ENCODE measurements around the gene ZNF771. TPM values are rescaled to one million over a fixed set of nuclear protein-coding genes. Genes with fewer than 3 reads are reported as not detected.
"Not testable (repeated sequence)": the region's sequence is repeated elsewhere in the genome, so short reads cannot be mapped to it uniquely, and the experiment has no call there.

The ZNF771 gene
- total RNA-seq, 2 experiments from 2014 or later: 4.2 to 5.2 TPM

DNA sequence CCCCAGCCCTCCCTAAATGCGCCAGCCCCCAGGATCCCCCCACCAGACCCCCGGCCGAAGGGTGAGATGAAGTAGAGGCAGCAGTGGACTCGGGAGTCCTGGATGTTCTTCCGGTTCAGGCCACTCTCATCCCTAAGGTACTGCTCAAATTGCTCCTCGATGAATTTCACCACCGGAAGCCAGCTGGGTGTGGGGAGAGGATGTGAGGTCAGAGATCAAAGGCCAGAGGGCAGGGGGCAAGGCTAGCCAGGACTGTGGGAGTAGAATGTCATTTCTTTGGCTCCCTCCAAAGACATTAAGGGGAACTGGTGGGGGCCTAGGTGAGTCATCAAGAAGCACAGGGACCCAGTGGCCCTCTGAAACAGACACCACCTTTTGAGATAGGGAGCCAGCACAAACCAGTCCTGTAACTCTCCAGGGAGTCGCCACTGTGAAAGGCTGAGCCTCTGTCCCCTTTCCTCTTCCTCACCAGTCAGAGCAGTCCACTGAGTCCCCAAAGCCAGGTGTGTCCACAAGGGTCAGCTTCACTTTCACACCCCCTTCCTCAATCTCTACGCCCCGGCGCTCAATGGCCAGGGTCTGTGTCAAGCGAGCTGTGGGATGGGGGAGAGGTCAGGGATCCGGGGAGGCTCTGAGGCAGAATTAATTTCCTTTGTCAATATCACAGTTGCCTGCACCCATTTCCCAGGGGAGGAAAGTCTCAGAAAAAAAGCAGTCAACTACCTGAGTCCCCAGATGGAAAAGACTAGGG, 25.9 kb upstream of the ZNF771 start:
- peak; percentile 39 for DNase-seq
- peak overlapping the region; percentile 96 for H3K27ac Mint-ChIP-seq
- H3K4me3 Mint-ChIP-seq: peak overlapping the region; percentile 92
- H3K36me3 Mint-ChIP-seq: peaks cover 42% of the 10 kb centered on the region
- H3K27me3 Mint-ChIP-seq: peaks cover 3% of the 10 kb centered on the region
- no peaks in the 10 kb centered on the region for H3K9me3 Mint-ChIP-seq
- peaks cover 45% of the 10 kb centered on the region for H3K4me1 Mint-ChIP-seq

DNA sequence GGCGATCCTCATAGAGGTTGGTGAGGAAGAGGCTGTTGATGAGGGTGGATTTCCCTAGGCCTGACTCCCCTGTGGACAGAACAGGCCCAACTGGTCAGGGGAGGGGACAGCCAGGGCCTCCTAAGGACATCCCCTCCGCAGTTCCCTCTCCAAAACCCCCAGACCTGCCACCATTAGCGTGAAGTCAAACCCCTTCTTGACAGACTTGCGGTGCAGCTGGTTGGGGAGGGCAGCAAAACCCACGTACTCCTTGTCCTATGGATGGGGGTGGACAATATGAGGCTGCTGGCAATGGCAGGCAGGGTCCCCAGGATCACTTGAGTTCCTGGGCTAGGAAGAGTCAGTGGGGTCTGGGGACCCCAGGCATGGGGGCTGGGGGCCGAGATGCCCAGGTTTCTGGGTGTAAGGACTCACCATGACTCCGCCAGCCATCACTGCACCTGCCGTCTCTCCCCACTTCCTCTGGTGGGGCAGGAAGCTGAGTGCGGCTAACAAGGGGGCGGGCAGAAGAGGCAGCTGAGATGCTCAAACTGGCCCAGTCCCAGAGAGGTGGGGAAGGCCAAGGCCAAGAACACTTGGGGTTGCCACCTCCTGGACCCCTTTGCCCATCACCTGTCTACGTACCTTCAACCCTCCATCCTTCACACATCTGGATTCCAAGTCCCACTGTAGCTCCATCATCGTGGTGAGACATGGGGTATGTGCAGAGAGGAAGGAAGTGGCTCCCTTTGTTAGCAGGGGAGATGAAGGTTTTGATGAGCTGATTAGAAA, 25.1 kb upstream of the ZNF771 start, which contains the start of gene SEPTIN1:
Gene SEPTIN1, minus strand, starts transcription at position 451 of the 771 bp plus-strand sequence. Its CDS starts 19 bp downstream, at position 432.
- Mint-ChIP-seq H3K36me3 (peaks cover 39% of the 10 kb centered on the region), H3K4me3 (peak within 1 kb of the TSS; percentile 92), H3K27ac (peak within 1 kb of the TSS; percentile 96), H3K4me1 (peaks cover 41% of the 10 kb centered on the region), H3K9me3 (no peaks in the 10 kb centered on the region), H3K27me3 (peaks cover 3% of the 10 kb centered on the region)
- DNase-seq: peak; percentile 79

DNA sequence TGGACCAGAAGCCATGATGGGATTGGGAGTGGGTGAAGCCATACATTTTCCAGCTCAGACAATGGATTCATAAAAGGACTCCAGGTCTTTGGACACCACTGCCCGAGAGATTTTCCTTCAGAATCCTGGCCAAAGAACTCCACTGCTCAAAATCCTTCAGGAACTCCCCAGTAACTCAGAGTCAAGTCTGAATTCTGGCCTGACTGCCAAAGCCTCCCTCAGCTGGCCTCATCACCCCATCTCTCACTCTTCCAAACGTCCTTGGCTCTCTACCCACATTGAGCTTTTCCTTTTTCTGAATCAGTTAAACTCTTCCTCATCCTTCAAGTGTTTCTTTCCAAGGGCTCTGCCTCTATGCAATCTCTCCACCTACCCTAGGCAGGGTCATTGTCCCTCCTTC, 23.9 kb upstream of the ZNF771 start:
- peak overlapping the region; percentile 96 for H3K27ac Mint-ChIP-seq
- DNase-seq: no peak
- H3K9me3 Mint-ChIP-seq: no peaks in the 10 kb centered on the region
- H3K4me1 Mint-ChIP-seq: peaks cover 32% of the 10 kb centered on the region
- H3K27me3 Mint-ChIP-seq: no peaks in the 10 kb centered on the region
- H3K36me3 Mint-ChIP-seq: peaks cover 35% of the 10 kb centered on the region
- H3K4me3 Mint-ChIP-seq: peak overlapping the region; percentile 92

DNA sequence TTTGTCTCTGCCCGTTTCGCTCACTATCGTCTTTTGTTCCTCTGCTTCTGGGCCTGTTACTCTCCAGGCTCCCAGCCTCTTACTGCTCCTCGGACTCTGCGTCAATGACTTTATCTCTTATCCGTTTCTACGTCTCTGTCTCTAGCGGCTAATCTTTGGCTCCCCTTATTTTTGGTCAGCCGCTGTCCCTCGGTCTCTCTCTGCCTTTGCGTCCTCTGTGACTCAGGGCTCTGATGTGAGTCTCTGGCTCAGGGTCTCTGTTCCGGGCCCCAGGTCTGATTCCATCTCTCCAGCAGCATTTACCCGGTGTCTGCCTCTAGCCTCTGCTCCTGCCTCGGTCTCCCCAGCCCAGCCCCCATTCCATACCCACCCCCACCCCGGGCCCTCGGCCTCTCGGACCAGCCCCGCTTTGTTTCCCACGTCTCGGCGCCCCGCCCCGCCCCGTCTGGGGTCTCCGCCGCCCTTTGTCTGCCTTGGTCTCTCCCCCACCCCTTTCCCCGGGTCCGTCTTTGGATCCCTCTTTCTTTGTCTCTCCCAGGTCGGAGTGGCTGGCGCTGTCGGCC, 12.7 kb upstream of the ZNF771 start:
- peaks cover 33% of the 10 kb centered on the region for H3K4me1 Mint-ChIP-seq

DNA sequence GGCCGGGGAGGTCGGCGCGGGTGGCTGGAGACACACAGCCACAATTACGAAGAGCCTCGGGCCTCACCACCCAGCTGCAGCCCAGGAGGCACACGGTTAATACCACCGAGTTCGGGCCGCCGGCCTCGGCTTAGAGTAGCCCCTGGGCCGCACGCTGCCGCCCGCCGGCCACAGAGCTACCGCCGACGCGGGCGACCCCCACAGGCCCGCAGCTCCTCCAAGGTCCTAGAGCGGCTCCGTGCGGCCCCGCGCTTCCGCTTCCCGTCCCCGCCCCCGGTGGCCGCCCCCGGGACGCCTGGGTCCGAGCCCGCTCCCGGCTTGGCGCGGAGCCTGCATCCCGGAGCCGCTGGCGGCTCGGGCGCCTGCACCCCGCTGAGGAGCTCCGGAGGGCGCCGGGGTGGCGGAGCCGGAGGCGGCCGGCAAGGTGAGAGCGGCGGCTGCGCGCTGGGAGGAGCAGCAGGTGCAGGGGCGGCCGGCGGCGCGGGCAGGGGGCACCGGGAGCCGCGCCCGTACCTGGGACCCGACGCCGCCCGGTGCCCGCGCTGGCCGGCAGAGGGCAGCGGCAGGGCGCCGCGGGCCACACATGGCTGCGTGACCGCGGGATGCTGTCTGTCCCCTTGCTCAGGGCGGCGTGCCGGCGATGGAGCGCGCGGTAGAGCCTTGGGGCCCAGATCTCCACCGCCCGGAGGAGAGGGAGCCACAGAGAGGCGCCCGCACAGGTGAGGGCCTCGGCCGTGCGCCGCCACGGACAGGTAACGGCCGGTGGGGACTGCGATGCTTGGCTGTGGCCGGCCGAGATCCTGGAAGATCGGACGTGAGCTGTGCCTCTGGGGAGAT, 12.0 kb upstream of the ZNF771 start, which contains the start of gene ZNF48:
Gene ZNF48, plus strand, starts transcription at position 266 of the 837 bp plus-strand sequence. Its CDS starts 375 bp downstream, at position 641.
- Mint-ChIP-seq H3K9me3 (no peaks in the 10 kb centered on the region), H3K36me3 (peaks cover 10% of the 10 kb centered on the region), H3K4me3 (peak within 1 kb of the TSS; percentile 94), H3K4me1 (peaks cover 37% of the 10 kb centered on the region), H3K27me3 (no peaks in the 10 kb centered on the region), H3K27ac (peak within 1 kb of the TSS; percentile 88)
- DNase-seq: peak; percentile 70

More for the DNA sequence above, 12.7 kb upstream of the ZNF771 start:
- Mint-ChIP-seq H3K36me3 (peaks cover 10% of the 10 kb centered on the region), H3K4me3 (peak overlapping the region; percentile 94), H3K9me3 (no peaks in the 10 kb centered on the region), H3K27ac (peak overlapping the region; percentile 88), H3K27me3 (no peaks in the 10 kb centered on the region)
- no peak for DNase-seq

DNA sequence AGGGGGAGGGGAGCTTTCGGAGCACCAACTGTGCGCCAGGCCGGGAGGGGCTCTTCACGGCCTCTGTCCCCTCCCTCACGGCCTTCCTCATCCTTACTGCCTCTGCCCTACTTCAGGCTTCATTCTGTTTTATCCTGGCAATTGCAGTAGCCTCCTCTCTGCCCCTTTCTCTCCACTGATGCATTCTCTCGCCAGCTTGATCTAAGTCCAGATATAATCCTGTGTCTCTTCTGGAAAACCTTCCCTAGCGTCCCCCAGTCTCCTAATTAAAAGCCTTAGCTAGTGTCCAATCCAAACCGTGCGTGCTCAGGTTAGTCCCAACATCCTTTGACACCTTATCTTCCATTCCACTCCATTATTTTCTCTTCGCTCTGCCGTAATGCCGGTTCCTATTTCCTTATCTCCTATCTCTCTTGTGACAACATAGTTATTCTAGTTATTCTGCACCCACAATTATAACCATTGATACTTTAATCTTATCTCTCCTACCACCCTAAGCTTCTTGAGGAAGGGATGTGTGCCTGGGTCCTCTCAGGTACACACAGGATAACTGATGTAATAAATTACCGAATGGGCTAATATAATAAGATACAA, 11.3 kb upstream of the ZNF771 start:
- Mint-ChIP-seq H3K27me3 (no peaks in the 10 kb centered on the region), H3K4me1 (peaks cover 41% of the 10 kb centered on the region), H3K27ac (peak overlapping the region; percentile 80), H3K9me3 (no peaks in the 10 kb centered on the region), H3K4me3 (peak overlapping the region; percentile 90), H3K36me3 (peaks cover 10% of the 10 kb centered on the region)
- no peak for DNase-seq

DNA sequence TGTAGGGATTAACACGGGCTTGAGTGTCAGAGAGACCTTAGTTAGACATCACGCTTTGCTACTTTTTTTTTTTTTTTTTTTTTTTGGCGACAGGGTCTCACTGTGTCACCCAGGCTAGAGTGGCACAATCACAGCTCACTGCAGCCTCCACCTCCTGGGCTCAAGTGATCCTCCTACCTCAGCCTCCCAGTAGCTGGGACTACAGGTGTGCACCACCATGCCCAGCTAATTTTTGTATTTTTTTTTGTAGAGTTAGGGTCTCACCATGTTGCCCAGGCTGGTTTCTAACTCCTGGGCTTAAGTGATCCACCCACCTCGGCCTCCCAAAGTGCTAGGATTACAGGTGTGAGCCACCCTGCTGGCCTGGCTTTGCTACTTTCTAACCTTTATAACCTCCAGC, 10.8 kb upstream of the ZNF771 start:
- H3K27me3 Mint-ChIP-seq, H3K9me3 Mint-ChIP-seq, DNase-seq, H3K27ac Mint-ChIP-seq: not testable (repeated sequence)
- Mint-ChIP-seq H3K4me3 (peak overlapping the region; percentile 90), H3K36me3 (peaks cover 10% of the 10 kb centered on the region), H3K4me1 (peaks cover 44% of the 10 kb centered on the region)

DNA sequence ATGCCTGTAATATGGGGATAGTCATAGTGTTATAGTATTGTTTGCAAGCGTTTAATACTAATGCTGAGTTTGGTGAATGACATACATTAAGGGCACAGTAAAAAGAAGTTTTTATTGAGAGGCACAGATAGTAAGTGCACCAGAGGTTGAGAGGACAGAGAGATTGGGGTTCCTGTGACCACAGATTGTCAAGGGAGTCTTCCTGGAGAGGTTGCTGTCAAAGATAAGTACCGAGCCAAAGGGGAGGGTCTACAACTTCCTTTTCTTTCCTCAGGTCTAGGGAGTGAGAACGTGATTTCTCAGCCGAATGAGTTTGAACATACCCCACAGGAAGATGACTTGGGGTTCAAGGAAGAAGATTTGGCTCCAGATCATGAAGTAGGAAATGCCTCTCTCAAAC, 10.3 kb upstream of the ZNF771 start:
- Mint-ChIP-seq H3K36me3 (peaks cover 10% of the 10 kb centered on the region), H3K27me3 (no peaks in the 10 kb centered on the region), H3K27ac (no peak overlapping the region), H3K4me3 (peak overlapping the region; percentile 90), H3K9me3 (no peaks in the 10 kb centered on the region), H3K4me1 (peaks cover 46% of the 10 kb centered on the region)
- DNase-seq: no peak

DNA sequence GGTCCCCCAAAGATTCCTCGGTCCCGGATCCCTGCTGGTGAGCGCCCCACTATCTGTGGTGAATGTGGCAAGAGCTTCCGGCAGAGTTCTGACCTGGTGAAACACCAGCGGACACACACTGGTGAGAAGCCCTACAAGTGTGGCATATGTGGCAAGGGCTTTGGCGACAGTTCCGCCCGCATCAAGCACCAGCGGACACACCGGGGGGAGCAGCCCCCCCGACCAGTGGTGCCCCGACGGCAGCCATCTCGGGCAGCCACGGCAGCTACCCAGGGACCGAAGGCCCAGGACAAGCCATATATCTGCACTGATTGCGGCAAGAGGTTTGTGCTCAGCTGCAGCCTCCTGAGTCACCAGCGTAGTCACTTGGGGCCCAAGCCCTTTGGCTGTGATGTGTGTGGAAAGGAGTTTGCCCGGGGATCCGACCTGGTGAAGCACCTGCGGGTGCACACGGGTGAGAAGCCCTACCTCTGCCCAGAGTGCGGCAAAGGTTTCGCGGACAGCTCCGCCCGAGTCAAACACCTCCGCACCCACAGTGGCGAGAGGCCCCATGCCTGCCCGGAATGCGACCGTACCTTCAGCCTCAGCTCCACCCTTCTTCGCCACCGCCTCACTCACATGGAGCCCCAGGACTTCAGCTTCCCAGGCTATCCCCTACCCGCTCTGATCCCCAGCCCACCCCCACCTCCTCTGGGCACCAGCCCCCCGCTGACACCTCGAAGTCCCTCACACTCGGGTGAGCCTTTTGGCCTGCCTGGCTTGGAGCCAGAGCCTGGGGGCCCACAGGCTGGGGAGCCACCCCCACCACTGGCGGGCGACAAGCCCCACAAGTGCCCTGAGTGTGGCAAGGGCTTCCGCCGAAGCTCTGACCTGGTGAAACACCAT, 9.4 kb upstream of the ZNF771 start:
- peaks cover 46% of the 10 kb centered on the region for H3K4me1 Mint-ChIP-seq
- no peak overlapping the region for H3K4me3 Mint-ChIP-seq

DNA sequence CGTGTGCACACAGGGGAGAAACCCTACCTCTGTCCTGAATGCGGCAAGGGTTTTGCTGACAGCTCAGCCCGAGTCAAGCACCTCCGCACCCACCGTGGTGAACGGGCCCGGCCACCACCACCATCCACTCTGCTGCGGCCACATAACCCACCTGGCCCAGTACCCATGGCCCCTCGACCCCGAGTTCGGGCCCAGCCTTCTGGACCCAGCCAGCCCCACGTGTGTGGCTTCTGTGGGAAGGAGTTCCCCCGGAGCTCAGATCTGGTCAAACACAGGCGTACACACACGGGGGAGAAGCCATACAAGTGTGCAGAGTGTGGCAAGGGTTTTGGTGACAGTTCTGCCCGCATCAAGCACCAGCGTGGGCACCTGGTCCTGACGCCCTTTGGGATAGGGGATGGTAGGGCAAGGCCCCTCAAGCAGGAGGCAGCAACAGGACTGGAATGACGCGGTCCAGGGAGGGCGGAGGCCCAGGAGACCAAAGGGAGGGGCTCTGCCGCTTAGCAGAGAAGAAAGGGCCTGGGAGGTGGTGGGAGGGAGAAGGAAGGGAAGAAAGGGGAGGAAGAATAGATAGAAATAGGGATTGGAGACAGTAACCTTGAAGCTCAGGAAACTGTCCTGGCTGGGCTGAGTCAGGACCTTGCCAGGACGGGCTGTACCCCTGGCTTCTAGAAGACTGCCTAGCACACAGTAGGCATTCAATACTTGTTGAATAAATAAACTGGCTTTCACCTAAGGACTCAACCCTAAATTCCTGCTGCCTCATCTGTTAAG, 8.6 kb upstream of the ZNF771 start:
- H3K4me3 Mint-ChIP-seq: peak overlapping the region; percentile 24
- no peak overlapping the region for H3K27ac Mint-ChIP-seq
- peaks cover 10% of the 10 kb centered on the region for H3K36me3 Mint-ChIP-seq

More for the DNA sequence above, 9.4 kb upstream of the ZNF771 start:
- no peak for DNase-seq
- peaks cover 10% of the 10 kb centered on the region for H3K36me3 Mint-ChIP-seq
- no peak overlapping the region for H3K27ac Mint-ChIP-seq
- no peaks in the 10 kb centered on the region for H3K9me3 Mint-ChIP-seq
- no peaks in the 10 kb centered on the region for H3K27me3 Mint-ChIP-seq

DNA sequence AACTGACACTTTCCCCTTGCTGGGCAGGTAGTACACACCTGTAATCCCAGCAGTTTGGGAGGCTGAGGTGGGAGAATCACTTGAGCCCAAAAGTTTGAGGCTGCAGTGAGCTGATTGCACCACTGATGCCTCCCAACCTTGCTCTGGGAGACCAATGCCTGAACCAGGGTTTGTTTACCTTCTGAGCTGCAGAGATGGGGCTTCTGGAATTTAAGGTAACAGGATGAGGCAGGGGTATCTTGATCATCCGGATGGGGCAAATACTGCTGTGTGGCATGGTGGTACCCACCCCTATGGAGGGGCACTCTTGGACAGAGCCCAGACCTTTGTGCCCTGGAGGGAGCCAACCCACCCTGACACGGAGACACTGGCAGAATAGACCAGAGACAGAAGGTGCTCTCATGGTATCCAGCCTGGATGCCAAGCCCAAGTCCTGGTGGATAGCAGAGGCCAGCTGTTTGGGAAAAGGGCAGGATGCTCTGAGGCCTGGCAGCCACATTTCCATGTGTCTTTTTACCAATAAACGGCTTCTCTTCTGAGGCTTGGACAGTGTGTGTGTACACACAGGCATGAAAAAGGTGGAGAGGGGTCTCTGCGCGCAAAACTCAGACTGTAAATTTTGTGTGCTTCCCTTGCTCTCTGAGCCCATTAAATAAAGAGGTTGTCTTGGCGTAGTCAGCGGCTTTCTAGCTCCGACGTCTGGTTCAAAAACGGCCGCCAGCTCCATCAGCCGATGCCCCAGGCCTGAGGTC, 7.8 kb upstream of the ZNF771 start:
- DNase-seq: no peak
- H3K4me1 Mint-ChIP-seq: peaks cover 40% of the 10 kb centered on the region
- H3K27me3 Mint-ChIP-seq: no peaks in the 10 kb centered on the region
- H3K36me3 Mint-ChIP-seq: peaks cover 9% of the 10 kb centered on the region
- H3K27ac Mint-ChIP-seq: peak overlapping the region; percentile 90
- no peaks in the 10 kb centered on the region for H3K9me3 Mint-ChIP-seq
- H3K4me3 Mint-ChIP-seq: peak overlapping the region; percentile 85

More for the DNA sequence above, 8.6 kb upstream of the ZNF771 start:
- DNase-seq: no peak
- Mint-ChIP-seq H3K27me3 (no peaks in the 10 kb centered on the region), H3K4me1 (peaks cover 46% of the 10 kb centered on the region), H3K9me3 (no peaks in the 10 kb centered on the region)

DNA sequence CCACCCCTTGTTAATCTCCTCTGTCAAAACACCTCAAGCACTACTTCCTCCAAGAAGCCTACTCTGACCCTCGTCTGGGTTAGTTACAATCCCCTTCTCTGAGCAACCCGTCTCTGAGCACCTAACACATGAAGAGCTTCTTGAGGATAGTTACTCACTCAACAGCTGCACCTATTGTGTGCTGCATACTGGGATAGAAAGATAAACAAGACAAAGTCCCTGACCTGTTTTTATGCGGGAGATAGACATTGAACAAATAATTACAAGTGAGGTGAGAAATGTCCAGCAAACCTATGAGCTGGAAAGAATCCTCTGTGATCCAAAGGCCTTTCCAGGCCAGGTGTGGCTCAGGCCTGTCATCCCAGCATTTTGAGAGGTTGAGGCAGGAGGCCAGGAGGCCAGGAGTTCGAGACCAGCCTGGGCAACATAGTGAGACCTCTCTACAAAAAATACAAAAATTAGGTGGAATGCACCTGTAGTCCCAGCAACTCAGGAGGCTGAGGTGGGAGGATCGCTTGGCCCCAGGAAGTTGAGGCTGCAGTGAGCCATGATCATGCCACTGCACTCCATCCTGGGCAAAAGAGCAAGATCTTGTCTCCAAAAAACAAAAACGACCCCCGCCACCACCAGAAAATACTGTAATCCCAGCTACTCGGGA, 5.5 kb upstream of the ZNF771 start:
- DNase-seq: no peak
- Mint-ChIP-seq H3K36me3 (peaks cover 9% of the 10 kb centered on the region), H3K4me1 (peaks cover 37% of the 10 kb centered on the region), H3K27ac (no peak overlapping the region), H3K9me3 (no peaks in the 10 kb centered on the region), H3K4me3 (peak overlapping the region; percentile 62), H3K27me3 (peaks cover 3% of the 10 kb centered on the region)

Measured in activated naive CD8-positive, alpha-beta T cell treated with anti-CD3 and anti-CD28 coated beads for 36 hours (primary cell).